AG04450 (cell line): ENCODE results near the gene CAPN12. TPM values are rescaled to one million over a fixed set of nuclear protein-coding genes. Genes with fewer than 3 reads are reported as not detected.
A peak's percentile ranks its signal among the peaks of the same experiment; 100 is the strongest.

Source experiments
- CTCF ChIA-PET: fragments of 300-600, 350-600 bp; formaldehyde crosslinking; extraction: SDS; loops from one replicate; lab custom pipeline; 2022; ENCODE audit warnings: antibody characterized with exemption, inconsistent platforms; lab: Charles Lee
- POLR2A ChIA-PET: fragments of 350-600 bp; formaldehyde crosslinking; extraction: SDS; loops from one replicate; lab custom pipeline; 2021; ENCODE audit warnings: antibody characterized with exemption, inconsistent platforms; lab: Yijun Ruan, JAX
- DNase-seq: peaks from one replicate; pipeline ENCODE4 v3.0.0-alpha.2; 2011; ENCODE audit warnings: low read depth, low spot score
- H3K27ac ChIP-seq: one replicate; pipeline ENCODE4 v1.5.1; 2012; ENCODE audit warnings: low read depth, low read length, control low read depth
- H3K27me3 ChIP-seq: one replicate; pipeline ENCODE4 v1.6.0; 2012; ENCODE audit warnings: low read length; ENCODE audit not compliant: control insufficient read depth, insufficient read depth
- H3K4me3 ChIP-seq: 2 replicates; pipeline ENCODE4 v1.5.1; 2011; ENCODE audit warnings: mild to moderate bottlenecking, low read depth, low read length, control low read depth
- H3K9me3 ChIP-seq: 2 replicates; pipeline ENCODE4 v1.5.1; 2012; ENCODE audit warnings: low read length; ENCODE audit not compliant: control insufficient read depth, insufficient read depth
- polyA plus RNA-seq: library from polyadenylated mRNA; depleted of rRNA; stranded (reverse); fragments of >200 nt; gene quantifications from 2 replicates; pipeline ENCODE4 v1.2.3, GENCODE V29; 2011
- TF ChIP-seq, protein P1 (sequence below): IDR thresholded peaks from 2 replicates; pipeline ENCODE4 v1.5.1; 2011; ENCODE audit warnings: low read depth, low read length, control low read depth, inconsistent platforms

CAPN12 gene
- polyA plus RNA-seq, 1 experiment, result 0.69 TPM

DNA sequence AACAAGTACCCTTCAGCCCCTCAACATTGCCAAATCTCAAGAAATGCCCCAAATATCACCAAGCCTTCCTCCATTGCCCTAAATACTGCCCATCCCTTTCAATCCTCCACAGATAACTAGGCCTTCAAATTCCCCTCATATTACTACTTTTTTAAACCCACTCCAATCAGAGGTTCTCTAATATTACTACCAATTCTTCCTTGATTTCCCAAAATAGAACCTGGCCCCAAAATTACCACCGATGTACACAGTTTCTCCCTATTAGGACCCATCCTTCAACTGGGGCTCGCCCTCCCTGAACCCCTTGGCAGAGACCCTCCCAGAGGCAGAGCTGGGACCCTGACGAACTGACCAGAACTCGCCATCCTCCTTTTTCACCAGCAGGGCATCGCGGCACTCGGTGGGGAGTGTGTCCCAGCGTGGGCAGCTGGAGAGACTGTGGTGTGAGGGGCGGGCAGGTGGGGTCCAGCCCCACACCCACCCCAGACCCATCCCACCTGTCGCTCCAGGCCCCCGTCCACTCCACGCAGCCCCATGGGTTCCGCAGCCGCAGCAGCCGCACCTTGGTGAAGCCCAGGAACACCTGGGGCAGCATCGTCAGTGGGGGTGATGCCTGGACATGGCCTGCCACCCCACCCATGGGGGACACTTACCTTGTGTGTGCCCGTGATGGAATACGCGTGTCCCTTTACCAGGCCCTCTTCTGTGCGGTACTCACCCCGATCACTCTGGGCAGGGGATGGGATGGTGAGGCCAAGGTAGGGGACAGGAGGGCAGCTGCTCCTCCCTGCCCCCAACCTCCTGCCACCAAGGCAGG, 6.1 kb downstream of the CAPN12 start:
- ChIA-PET POLR2A (no interaction called here), CTCF (interaction anchor here (1.2 kb wide), 1 partner anchor 192 kb away, joined by 3 read pairs; the partner anchor contains the start of genes MRPS12 and SARS2)
- no peak for DNase-seq

DNA sequence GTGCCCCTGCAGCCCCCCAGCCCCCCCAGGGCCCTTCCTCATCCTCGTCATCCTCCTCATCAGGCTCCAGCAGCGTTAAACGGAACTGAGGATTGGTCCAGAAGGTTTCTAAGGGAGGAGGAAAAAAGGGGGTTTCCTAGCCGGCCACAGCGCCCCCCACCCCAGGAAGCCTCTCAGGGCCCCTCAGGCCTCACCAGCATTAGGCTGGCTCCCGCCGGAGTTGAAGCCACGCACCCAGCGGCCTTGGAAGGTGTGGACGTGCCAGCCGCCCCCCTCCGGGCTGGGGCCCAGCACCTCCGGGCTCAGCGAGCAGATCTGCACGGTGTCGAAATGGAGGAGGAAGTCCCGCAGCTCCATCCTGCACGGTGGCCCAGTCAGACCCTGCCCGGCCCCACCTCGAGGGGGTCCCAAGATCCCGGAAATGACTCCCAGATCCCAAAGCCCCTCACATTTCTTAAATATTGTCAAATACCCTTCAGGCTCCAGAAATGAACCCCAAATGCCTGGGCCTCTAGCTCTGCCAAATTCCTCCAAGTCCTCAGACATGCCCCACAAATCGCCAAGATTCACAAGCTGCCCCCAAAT, 6.9 kb downstream of the CAPN12 start:
- ChIA-PET POLR2A (no interaction called here), CTCF (interaction anchor here (1.2 kb wide), 1 partner anchor 193 kb away, joined by 3 read pairs; the partner anchor contains the start of genes MRPS12 and SARS2)

More for the DNA sequence above, 6.1 kb downstream of the CAPN12 start:
- H3K27ac ChIP-seq, result no peak overlapping the region
- H3K9me3 ChIP-seq, result no peaks in the 10 kb centered on the region; the same call in 1 of the 2 replicates
- H3K27me3 ChIP-seq, result peaks cover 3% of the 10 kb centered on the region
- TF ChIP-seq, protein P1, sequence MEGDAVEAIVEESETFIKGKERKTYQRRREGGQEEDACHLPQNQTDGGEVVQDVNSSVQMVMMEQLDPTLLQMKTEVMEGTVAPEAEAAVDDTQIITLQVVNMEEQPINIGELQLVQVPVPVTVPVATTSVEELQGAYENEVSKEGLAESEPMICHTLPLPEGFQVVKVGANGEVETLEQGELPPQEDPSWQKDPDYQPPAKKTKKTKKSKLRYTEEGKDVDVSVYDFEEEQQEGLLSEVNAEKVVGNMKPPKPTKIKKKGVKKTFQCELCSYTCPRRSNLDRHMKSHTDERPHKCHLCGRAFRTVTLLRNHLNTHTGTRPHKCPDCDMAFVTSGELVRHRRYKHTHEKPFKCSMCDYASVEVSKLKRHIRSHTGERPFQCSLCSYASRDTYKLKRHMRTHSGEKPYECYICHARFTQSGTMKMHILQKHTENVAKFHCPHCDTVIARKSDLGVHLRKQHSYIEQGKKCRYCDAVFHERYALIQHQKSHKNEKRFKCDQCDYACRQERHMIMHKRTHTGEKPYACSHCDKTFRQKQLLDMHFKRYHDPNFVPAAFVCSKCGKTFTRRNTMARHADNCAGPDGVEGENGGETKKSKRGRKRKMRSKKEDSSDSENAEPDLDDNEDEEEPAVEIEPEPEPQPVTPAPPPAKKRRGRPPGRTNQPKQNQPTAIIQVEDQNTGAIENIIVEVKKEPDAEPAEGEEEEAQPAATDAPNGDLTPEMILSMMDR, result 0 out of 2 replicates have a peak, but pooled peaks have one; percentile 3
- H3K4me3 ChIP-seq, result no peak overlapping the region

DNA sequence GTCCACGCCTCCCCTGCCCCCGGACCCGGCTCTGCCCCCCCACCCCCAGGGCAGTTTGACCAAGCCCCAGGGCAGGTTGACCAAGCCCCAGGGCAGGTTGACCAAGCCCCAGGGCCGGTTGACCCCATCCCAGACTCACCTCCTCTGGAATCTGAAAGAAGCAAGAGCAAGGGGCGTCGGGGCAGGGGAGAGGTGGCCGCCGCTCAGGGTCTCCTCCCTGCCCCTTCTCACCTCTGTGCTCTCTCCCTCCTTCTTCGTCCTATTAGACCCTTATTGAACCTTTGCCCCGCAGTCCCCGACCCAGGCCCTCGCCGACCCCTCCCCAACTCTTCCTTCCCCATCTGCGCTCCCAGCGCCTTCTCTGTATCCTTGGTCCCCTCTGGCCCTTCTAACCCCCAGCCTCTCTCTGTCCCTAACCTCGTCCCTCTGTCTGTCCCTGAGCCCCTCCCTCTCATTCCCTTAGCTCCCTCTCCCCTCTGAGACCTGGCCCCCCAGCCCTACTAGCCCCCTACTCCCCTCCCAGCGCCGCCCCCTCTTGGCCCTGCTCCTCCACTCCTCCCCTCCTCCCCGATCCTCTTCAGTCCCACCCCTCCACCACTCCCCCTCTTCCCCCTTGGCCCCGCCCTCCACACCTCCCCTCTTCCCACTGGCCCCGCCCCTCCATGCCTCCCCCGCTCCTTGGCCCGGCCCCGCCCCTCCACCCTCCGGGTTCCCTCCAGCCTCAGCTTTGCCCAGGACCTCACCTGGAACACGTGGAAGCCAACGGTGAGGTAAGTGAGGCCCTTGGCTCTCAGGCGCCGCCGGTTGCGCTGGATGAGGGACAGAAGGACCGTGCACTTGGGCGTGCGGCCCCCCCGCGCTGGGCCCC, 7.6 kb downstream of the CAPN12 start:
- ChIA-PET POLR2A (no interaction called here), CTCF (no interaction called here)
- H3K27me3 ChIP-seq, result peaks cover 3% of the 10 kb centered on the region
- TF ChIP-seq, protein P1, result no peak
- no peaks in the 10 kb centered on the region; the same call in 1 of the 2 replicates for H3K9me3 ChIP-seq
- no peak overlapping the region for H3K27ac ChIP-seq
- H3K4me3 ChIP-seq, result no peak overlapping the region
- DNase-seq, result no peak

More for the DNA sequence above, 6.9 kb downstream of the CAPN12 start:
- Histone ChIP-seq H3K27me3 (peaks cover 3% of the 10 kb centered on the region), H3K9me3 (no peaks in the 10 kb centered on the region; the same call in 1 of the 2 replicates), H3K4me3 (no peak overlapping the region), H3K27ac (no peak overlapping the region)
- TF ChIP-seq, protein P1, result no peak
- no peak for DNase-seq

DNA sequence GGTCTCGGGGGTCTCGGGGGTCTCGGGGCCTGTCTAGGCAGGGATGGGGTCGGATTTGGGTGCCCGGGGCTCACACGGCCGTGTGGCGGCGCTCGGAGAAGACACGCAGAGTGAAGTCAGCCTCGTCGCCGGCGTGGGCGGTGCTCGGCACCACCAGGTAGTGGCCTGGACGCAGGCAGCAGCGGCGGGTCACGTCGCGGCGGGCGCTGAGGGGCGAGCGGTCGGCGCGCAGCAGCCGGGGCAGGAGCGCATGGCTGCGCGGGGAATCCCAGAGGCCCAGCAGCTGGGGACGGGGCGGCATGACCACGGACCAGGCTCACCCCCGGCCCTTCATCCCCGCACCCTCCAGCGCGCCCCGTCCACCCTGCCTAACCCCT, 8.2 kb downstream of the CAPN12 start:
- H3K4me3 ChIP-seq, result peak overlapping the region; percentile 47
- TF ChIP-seq, protein P1, result no peak
- no peak overlapping the region for H3K27ac ChIP-seq
- no peak for DNase-seq
- H3K9me3 ChIP-seq, result no peaks in the 10 kb centered on the region; the same call in 1 of the 2 replicates
- peaks cover 3% of the 10 kb centered on the region for H3K27me3 ChIP-seq
- CTCF ChIA-PET, result no interaction called here
- POLR2A ChIA-PET, result no interaction called here
